Measurements from ENCODE around the gene IQSEC2. TPM values are rescaled to one million over a fixed set of nuclear protein-coding genes. Genes with fewer than 3 reads are reported as not detected.

Gene IQSEC2
- total RNA-seq, 1 donor from 2014 or later, result 24.0 TPM

GRCh38 chrX:53317365-53318069 lies 36.1 kb upstream of the IQSEC2 start:
- peak; percentile 79 for ATAC-seq
- no peaks in the 10 kb centered on the region for H3K9me3 ChIP-seq
- peaks cover 7% of the 10 kb centered on the region for H3K4me1 ChIP-seq
- H3K27me3 ChIP-seq (ENCODE audit: low read depth), result no peaks in the 10 kb centered on the region
- H3K36me3 ChIP-seq, result no peaks in the 10 kb centered on the region
- intact Hi-C loops (cut with DNase I), result no loop called here
- no peak overlapping the region for H3K27ac ChIP-seq
- H3K4me3 ChIP-seq, result no peak overlapping the region
- TF ChIP-seq CTCF (IDR thresholded peaks at IDR 0.05), result peak; percentile 75
- DNase-seq, result peak; percentile 65

GRCh38 chrX:53316860-53317237 lies 35.5 kb upstream of the IQSEC2 start:
- ATAC-seq (no peak), DNase-seq (no peak)
- Histone ChIP-seq H3K4me3 (no peak overlapping the region), H3K36me3 (no peaks in the 10 kb centered on the region), H3K27me3 (ENCODE audit: low read depth) (no peaks in the 10 kb centered on the region), H3K4me1 (peaks cover 7% of the 10 kb centered on the region), H3K9me3 (no peaks in the 10 kb centered on the region), H3K27ac (no peak overlapping the region)
- intact Hi-C loops (cut with DNase I), result no loop called here
- no peak for TF ChIP-seq CTCF (IDR thresholded peaks at IDR 0.05)

- intact Hi-C loops (cut with DNase I), result no loop called here
Observed at GRCh38 chrX:53316111-53316859, 34.9 kb upstream of the IQSEC2 start.

DNA sequence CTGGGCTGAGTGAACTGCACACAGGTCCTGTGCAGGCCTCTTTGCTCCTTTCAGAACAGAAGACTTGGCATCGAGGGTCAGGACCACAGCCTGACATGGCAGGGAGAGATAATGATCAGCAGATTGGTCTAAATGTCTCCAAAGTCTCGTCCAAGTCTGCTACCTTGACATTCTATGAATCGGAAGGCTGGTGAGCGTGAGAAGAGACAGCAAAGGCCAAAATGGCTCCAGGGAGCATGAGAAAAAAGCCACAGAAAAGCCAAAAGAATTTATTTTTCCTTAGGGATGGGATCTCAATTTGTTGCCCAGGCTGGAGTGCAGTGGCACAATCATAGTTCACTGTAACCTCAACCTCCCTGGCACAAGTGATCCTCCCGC lies 32.3 kb upstream of the IQSEC2 start:
- no peak overlapping the region for H3K4me3 ChIP-seq
- H3K9me3 ChIP-seq, result no peaks in the 10 kb centered on the region
- TF ChIP-seq CTCF (IDR thresholded peaks at IDR 0.05), result no peak
- intact Hi-C loops (cut with DNase I), result no loop called here
- H3K27me3 ChIP-seq (ENCODE audit: low read depth), result no peaks in the 10 kb centered on the region
- H3K27ac ChIP-seq, result no peak overlapping the region
- DNase-seq (no peak), ATAC-seq (no peak)
- peaks cover 7% of the 10 kb centered on the region for H3K4me1 ChIP-seq
- no peaks in the 10 kb centered on the region for H3K36me3 ChIP-seq

More at GRCh38 chrX:53316111-53316859, 34.9 kb upstream of the IQSEC2 start:
- TF ChIP-seq CTCF (IDR thresholded peaks at IDR 0.05), result no peak
- ATAC-seq (no peak), DNase-seq (no peak)
- no peaks in the 10 kb centered on the region for H3K27me3 ChIP-seq (ENCODE audit: low read depth)
- H3K27ac ChIP-seq, result no peak overlapping the region
- H3K4me3 ChIP-seq, result no peak overlapping the region
- H3K9me3 ChIP-seq, result no peaks in the 10 kb centered on the region
- peaks cover 7% of the 10 kb centered on the region for H3K4me1 ChIP-seq
- no peaks in the 10 kb centered on the region for H3K36me3 ChIP-seq

GRCh38 chrX:53312946-53313727 lies 31.8 kb upstream of the IQSEC2 start:
- DNase-seq, result no peak
- intact Hi-C loops (cut with DNase I), result no loop called here
- peaks cover 7% of the 10 kb centered on the region for H3K4me1 ChIP-seq
- no peak overlapping the region for H3K4me3 ChIP-seq
- no peaks in the 10 kb centered on the region for H3K36me3 ChIP-seq
- no peak overlapping the region for H3K27ac ChIP-seq
- H3K27me3 ChIP-seq (ENCODE audit: low read depth), result no peaks in the 10 kb centered on the region
- peak; percentile 67 for TF ChIP-seq CTCF (IDR thresholded peaks at IDR 0.05)
- ATAC-seq, result peak; percentile 78 to 80
- no peaks in the 10 kb centered on the region for H3K9me3 ChIP-seq

Measured in lower lobe of right lung (tissue), 2 donors.